Measurements from ENCODE around the gene MAT2B.
"Not testable (repeated sequence)": the region's sequence is repeated elsewhere in the genome, so short reads cannot be mapped to it uniquely, and the experiment has no call there.

Gene MAT2B

DNA sequence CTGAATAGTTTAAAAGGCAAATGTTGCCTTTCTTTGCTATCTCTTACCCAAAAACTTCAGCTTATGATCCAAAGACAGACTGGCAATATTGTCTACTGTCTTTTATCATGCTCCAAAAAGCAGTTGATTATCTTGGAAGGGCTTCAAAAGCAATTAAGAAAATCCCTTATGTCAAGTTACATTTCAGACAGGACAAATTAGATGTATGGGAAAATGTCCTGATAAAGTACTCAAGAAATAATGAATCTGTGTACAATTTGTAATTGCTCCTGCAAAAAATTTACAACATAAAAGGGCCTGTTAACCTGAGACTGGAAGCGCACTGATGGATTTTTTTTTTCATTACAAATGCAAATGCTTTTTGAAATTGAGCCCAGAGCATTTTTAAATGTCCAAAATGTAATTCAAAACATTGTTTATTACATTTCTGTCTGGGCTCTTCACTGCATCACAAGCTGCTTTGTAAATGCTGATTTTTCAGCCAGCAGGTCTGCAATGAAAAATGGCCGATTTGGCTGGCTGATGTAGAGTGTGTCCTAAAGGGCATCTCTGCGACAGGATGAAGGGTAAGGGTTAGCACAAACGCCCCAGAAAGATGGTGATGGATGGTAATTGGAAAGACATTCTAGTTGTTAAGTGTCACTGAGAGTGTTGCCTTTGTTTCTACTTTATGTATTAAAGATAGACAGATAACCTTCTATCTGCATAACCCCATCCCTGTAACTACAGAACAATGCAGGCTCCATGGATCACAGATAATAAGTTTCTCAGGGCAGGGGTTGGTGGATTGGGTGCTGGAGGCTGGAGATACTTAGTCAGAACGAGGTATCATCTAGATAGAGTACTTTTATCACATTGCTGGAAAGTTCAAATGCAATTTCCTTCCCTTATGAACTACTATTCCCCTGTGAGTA is 27.0 kb downstream of the MAT2B start:
- H3K4me3 ChIP-seq (ENCODE audit: low read depth in 1 of 2, low read length in 1 of 2): no peak overlapping the region
- no peaks in the 10 kb centered on the region for H3K36me3 ChIP-seq
- H3K27ac ChIP-seq: no peak overlapping the region
- TF ChIP-seq, protein P1, sequence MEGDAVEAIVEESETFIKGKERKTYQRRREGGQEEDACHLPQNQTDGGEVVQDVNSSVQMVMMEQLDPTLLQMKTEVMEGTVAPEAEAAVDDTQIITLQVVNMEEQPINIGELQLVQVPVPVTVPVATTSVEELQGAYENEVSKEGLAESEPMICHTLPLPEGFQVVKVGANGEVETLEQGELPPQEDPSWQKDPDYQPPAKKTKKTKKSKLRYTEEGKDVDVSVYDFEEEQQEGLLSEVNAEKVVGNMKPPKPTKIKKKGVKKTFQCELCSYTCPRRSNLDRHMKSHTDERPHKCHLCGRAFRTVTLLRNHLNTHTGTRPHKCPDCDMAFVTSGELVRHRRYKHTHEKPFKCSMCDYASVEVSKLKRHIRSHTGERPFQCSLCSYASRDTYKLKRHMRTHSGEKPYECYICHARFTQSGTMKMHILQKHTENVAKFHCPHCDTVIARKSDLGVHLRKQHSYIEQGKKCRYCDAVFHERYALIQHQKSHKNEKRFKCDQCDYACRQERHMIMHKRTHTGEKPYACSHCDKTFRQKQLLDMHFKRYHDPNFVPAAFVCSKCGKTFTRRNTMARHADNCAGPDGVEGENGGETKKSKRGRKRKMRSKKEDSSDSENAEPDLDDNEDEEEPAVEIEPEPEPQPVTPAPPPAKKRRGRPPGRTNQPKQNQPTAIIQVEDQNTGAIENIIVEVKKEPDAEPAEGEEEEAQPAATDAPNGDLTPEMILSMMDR (IDR thresholded peaks at IDR 0.05): no peak
- H3K4me1 ChIP-seq (ENCODE audit: control insufficient read depth in 1 of 2, insufficient read depth in 1 of 2, low read depth in 1 of 2, low read length in 1 of 2): no peaks in the 10 kb centered on the region
- no peaks in the 10 kb centered on the region for H3K9me3 ChIP-seq
- H3K27me3 ChIP-seq: no peaks in the 10 kb centered on the region

DNA sequence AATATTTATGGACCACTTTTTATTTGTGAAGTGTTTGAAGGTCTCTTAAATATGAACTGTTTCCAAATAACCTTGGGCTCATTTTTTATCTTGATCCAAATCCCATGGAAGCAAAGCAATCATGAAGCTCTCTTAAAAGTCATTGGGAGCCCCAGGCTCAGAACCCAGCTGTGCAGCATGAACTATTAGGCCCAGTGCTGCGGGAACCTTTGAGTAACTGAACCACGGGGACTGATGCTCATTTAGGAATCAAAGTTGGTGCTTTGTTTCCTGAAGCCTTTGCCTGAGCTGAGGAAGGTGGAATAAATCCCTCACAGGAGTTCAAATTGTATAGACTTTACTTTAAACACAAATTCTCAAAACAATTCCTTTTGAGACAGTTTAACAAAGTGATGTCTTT is 27.8 kb downstream of the MAT2B start:
- no peak overlapping the region for H3K27ac ChIP-seq
- no peak overlapping the region for H3K4me3 ChIP-seq (ENCODE audit: low read depth in 1 of 2, low read length in 1 of 2)
- no peaks in the 10 kb centered on the region for H3K9me3 ChIP-seq
- TF ChIP-seq, protein P1 (IDR thresholded peaks at IDR 0.05): no peak
- no peaks in the 10 kb centered on the region for H3K36me3 ChIP-seq
- no peaks in the 10 kb centered on the region for H3K4me1 ChIP-seq (ENCODE audit: control insufficient read depth in 1 of 2, insufficient read depth in 1 of 2, low read depth in 1 of 2, low read length in 1 of 2)
- H3K27me3 ChIP-seq: no peaks in the 10 kb centered on the region

DNA sequence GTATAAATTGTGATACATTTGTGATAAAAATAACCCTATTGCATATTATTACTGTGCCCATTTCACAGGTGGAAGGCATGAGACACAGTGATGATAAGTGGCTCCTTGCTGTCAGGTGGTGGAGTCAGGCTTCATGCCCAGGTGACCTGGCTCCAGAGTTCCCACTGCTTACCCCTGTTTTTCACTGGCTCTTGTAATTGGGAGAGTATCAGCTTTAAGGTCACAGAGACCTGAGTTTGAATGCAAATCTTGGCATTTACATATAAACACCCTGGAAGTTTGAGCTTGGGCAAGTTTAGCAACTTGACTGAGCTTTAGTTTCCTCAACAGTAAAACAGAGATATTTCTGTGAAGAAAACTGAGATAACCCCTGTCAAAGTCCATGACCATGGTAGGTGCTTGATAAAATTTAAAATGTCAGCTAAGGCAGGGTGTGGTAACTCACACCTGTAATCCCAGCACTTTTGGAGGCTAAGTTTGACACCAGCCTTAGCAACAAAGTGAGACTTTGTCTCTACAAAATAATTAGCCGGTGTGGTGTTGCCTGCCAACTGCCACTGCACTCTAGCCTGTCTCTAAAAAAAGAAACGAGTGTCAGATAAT is 29.2 kb downstream of the MAT2B start:
- H3K4me3 ChIP-seq (ENCODE audit: low read depth in 1 of 2, low read length in 1 of 2): no peak overlapping the region
- H3K27ac ChIP-seq: no peak overlapping the region
- TF ChIP-seq, protein P1 (IDR thresholded peaks at IDR 0.05): no peak
- H3K4me1 ChIP-seq (ENCODE audit: control insufficient read depth in 1 of 2, insufficient read depth in 1 of 2, low read depth in 1 of 2, low read length in 1 of 2): no peaks in the 10 kb centered on the region
- H3K27me3 ChIP-seq: no peaks in the 10 kb centered on the region
- no peaks in the 10 kb centered on the region for H3K36me3 ChIP-seq
- H3K9me3 ChIP-seq: no peaks in the 10 kb centered on the region

DNA sequence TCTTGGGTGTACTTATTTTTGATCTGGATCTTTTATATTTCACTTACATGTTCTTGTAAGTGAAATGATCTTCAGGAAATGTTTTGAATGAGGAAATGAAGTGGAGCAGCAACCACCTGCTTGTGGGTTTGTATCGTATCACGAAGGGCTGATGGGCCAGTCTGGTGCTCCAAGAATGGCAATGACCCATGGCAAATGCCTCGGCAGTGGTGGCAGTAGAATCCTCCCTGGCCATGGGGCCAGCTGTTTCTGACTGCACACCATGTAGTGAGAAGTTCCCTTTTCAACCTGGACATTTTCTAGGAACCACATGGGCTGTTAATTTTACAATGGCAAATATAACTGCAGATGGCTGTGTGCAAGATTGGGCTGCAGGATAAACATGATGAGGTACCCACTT is 29.9 kb downstream of the MAT2B start:
- TF ChIP-seq, protein P1 (IDR thresholded peaks at IDR 0.05): no peak
- no peaks in the 10 kb centered on the region for H3K36me3 ChIP-seq
- H3K27ac ChIP-seq: no peak overlapping the region
- no peaks in the 10 kb centered on the region for H3K27me3 ChIP-seq
- H3K4me3 ChIP-seq (ENCODE audit: low read depth in 1 of 2, low read length in 1 of 2): no peak overlapping the region
- no peaks in the 10 kb centered on the region for H3K4me1 ChIP-seq (ENCODE audit: control insufficient read depth in 1 of 2, insufficient read depth in 1 of 2, low read depth in 1 of 2, low read length in 1 of 2)
- no peaks in the 10 kb centered on the region for H3K9me3 ChIP-seq

DNA sequence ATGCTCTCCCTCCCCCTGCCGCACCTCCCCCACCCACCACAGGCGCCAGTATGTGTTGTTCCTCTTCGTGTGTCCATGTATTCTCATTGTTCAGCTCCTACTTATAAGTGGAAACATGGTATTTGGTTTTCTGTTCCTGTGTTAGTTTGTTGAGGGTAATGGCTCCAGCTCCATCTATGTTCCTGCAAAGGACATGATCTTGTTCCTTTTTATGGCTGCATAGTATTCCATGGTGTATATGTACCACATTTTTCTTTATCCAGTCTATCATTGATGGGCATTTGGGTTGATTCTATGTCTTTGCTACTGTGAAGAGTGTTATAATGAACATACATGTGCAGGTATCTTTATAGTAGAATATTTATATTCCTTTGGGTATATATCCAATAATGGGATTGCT is 31.0 kb downstream of the MAT2B start:
- not testable (repeated sequence) for H3K9me3 ChIP-seq; H3K4me3 ChIP-seq (ENCODE audit: low read depth in 1 of 2, low read length in 1 of 2); H3K27me3 ChIP-seq; H3K4me1 ChIP-seq (ENCODE audit: control insufficient read depth in 1 of 2, insufficient read depth in 1 of 2, low read depth in 1 of 2, low read length in 1 of 2); H3K36me3 ChIP-seq; H3K27ac ChIP-seq

DNA sequence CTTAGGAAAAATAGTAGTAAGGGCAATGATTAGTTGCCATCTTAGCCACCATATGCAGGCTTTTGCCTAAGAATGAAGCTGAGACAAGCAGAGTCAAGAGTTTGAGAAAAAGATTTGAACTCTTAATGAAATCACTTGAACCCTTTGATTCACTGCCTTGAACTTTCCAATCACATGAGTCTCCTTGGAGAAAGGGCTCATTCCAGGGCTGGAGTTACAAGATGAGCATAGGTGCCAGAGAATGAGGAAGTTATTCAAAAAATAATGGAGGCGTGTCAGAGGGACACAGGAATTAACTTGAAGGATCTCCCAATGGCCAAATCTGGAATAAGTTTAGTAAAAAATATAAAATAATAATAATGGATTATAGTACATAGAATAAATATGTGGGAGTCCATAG is 35.3 kb downstream of the MAT2B start:
- H3K4me3 ChIP-seq (ENCODE audit: low read depth in 1 of 2, low read length in 1 of 2): no peak overlapping the region
- H3K27me3 ChIP-seq: no peaks in the 10 kb centered on the region
- H3K27ac ChIP-seq: no peak overlapping the region
- no peaks in the 10 kb centered on the region for H3K9me3 ChIP-seq
- TF ChIP-seq, protein P1 (IDR thresholded peaks at IDR 0.05): no peak
- no peaks in the 10 kb centered on the region for H3K4me1 ChIP-seq (ENCODE audit: control insufficient read depth in 1 of 2, insufficient read depth in 1 of 2, low read depth in 1 of 2, low read length in 1 of 2)
- H3K36me3 ChIP-seq: no peaks in the 10 kb centered on the region
